A172 (cell line): Measurements from ENCODE around the gene CTCFL. TPM values are rescaled to one million over a fixed set of nuclear protein-coding genes. Genes with fewer than 3 reads are reported as not detected.

Source experiments
- DNase-seq: peaks from one replicate; pipeline ENCODE4 v3.0.0-alpha.2; 2015; ENCODE audit warnings: low spot score
- total RNA-seq: library from RNA; depleted of rRNA; stranded (reverse); fragments of >200 nt; shearing (Covaris generic); gene quantifications from 2 replicates; pipeline ENCODE4 v1.2.3, GENCODE V29; 2014

CTCFL gene
- total RNA-seq, 1 experiment from 2014 or later, result not detected

- no peak for DNase-seq
These were observed 57.2 kb downstream of the CTCFL start for GRCh38 chr20:57467742-57468141.

- no peak for DNase-seq
These were observed 59.0 kb downstream of the CTCFL start for GRCh38 chr20:57465943-57466342.

GRCh38 chr20:57465486-57465885 is 59.5 kb downstream of the CTCFL start:
- no peak for DNase-seq

GRCh38 chr20:57464642-57465211 is 60.2 kb downstream of the CTCFL start:
- DNase-seq, result peak; percentile 40

- DNase-seq, result no peak
These were observed 62.2 kb downstream of the CTCFL start for GRCh38 chr20:57462781-57463180.

GRCh38 chr20:57461726-57462125 is 63.2 kb downstream of the CTCFL start:
- no peak for DNase-seq

- DNase-seq, result no peak
These were observed 64.0 kb downstream of the CTCFL start for GRCh38 chr20:57460781-57461465.

GRCh38 chr20:57459897-57460296 is 65.0 kb downstream of the CTCFL start:
- no peak for DNase-seq

- no peak for DNase-seq
These were observed 65.7 kb downstream of the CTCFL start for GRCh38 chr20:57459278-57459677.

- no peak for DNase-seq
These were observed 66.4 kb downstream of the CTCFL start for GRCh38 chr20:57458400-57459160.

- no peak for DNase-seq
These were observed 67.5 kb downstream of the CTCFL start for GRCh38 chr20:57457243-57458095.

- DNase-seq, result no peak
These were observed 68.8 kb downstream of the CTCFL start for GRCh38 chr20:57456116-57456515.

GRCh38 chr20:57455386-57455785 is 69.6 kb downstream of the CTCFL start:
- no peak for DNase-seq

- DNase-seq, result no peak
These were observed 72.9 kb downstream of the CTCFL start for GRCh38 chr20:57451795-57452661.

- no peak for DNase-seq
These were observed 73.5 kb downstream of the CTCFL start for GRCh38 chr20:57451431-57451794.

GRCh38 chr20:57450931-57451330 is 74.0 kb downstream of the CTCFL start:
- no peak for DNase-seq

- DNase-seq, result peak; percentile 51
These were observed 74.5 kb downstream of the CTCFL start for GRCh38 chr20:57450419-57450818.

- DNase-seq, result peak; percentile 31
These were observed 75.3 kb downstream of the CTCFL start for GRCh38 chr20:57449398-57450354.

- no peak for DNase-seq
These were observed 76.1 kb downstream of the CTCFL start for GRCh38 chr20:57448764-57449354.
